HEK293T (cell line): ENCODE results near the gene GPX5.

Experiments used
- BHLHE40 ChIP-seq: fragments of 450-650 bp; IDR thresholded peaks from 2 replicates; pipeline ENCODE4 v1.6.1; 2016; ENCODE audit warnings: mild to moderate bottlenecking, moderate library complexity, borderline replicate concordance
- TF ChIP-seq, protein P1 (sequence below): fragments of 450-650 bp; IDR thresholded peaks from 2 replicates; pipeline ENCODE4 v1.6.1; 2016

DNA sequence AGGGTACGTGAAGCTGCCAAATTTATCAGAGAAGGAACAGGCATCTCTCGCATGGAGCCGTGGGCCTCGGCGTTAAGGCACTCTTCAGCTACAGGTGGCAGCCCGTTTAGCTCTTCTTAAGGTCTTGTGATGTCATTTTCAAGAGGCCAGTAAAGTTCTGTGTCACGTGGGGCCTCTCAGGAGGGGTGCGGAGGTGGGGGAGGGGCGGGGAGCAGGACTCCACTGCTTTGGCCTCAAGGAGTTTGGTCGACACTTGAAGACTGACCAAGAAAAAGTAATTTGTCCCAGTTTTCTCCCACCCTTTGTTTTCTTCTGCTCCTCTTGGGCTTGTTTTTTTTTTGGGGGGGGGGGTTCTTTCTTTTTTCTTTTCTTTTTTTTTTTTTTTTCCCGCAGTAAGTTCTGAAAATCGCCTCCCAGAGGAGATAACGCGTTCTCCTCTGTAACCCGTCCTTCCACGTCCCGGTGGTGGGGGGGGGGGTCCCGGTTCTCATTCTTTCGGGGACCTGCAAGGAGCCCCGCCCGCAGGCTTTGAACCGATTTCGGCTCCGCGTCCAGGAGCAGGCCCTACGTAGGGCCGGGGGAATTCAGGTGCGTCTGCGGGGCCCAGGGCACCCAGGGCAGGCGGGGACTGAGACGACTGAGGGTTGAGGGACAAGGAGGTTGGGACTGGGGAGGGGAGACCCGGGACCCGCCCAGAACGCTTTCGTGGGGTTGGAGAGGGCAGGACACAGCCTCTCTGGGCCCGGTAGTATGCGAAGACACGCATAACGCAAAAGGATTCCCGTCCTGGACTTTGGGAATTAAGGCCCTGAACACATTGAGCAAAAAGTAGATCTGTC is 36.1 kb upstream of the GPX5 start:
- TF ChIP-seq BHLHE40, result no peak
- TF ChIP-seq, protein P1, sequence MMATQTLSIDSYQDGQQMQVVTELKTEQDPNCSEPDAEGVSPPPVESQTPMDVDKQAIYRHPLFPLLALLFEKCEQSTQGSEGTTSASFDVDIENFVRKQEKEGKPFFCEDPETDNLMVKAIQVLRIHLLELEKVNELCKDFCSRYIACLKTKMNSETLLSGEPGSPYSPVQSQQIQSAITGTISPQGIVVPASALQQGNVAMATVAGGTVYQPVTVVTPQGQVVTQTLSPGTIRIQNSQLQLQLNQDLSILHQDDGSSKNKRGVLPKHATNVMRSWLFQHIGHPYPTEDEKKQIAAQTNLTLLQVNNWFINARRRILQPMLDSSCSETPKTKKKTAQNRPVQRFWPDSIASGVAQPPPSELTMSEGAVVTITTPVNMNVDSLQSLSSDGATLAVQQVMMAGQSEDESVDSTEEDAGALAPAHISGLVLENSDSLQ, result no peak; the same call in 1 of the 2 replicates
